Iris pigment epithelial cell (primary cell): ENCODE data around the gene PCDHGB3.
"Not testable (repeated sequence)": the region's sequence is repeated elsewhere in the genome, so short reads cannot be mapped to it uniquely, and the experiment has no call there.

Source experiments
- DNase-seq: peaks from one replicate; pipeline ENCODE4 v3.0.0-alpha.2; 2011; ENCODE audit warnings: low read depth

PCDHGB3 gene

GRCh38 chr5:141359790-141360426 is 10.1 kb upstream of the PCDHGB3 start, which contains the start of gene PCDHGB2:
Gene PCDHGB2, plus strand, starts transcription at chr5:141359994. Its CDS starts 142 bp downstream, at chr5:141360136.
- DNase-seq, result peak; percentile 26

DNA sequence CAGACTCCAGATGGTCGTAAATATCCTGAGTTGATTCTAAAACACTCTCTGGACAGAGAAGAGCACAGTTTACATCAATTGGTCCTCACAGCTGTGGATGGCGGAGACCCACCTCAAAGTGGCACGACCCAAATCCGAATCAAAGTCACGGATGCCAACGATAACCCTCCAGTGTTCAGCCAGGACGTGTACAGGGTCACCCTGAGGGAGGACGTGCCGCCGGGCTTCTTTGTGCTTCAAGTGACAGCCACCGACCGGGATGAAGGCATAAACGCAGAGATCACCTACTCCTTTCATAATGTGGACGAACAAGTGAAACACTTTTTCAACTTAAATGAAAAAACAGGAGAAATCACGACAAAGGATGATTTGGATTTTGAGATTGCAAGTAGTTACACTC is 9.4 kb upstream of the PCDHGB3 start:
- DNase-seq, result no peak

GRCh38 chr5:141362719-141363118 is 7.3 kb upstream of the PCDHGB3 start:
- no peak for DNase-seq

DNA sequence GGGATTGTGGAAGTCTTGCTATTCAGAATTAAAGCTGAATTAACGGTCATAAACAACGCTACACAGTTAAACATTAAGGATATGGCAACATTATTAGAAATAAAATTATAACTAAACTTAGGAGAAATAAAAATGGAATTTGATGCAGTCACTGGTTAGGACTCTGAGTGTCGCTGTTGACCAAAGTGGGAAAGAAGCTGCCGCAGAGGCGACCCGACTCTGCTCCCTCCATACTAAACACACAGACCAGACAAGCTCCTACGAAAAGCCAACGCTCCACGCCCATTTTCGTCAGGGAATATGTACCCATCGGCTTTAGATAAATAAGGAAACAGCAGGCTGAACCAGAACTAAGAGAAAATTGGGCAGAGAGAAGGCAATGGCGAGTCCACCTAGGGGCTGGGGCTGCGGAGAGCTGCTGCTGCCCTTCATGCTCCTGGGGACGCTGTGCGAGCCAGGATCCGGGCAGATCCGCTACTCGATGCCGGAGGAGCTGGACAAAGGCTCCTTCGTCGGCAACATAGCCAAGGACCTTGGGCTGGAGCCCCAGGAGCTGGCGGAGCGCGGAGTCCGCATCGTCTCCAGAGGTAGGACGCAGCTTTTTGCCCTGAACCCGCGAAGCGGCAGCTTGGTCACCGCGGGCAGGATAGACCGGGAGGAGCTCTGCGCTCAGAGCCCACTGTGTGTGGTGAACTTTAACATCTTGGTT is 5.9 kb upstream of the PCDHGB3 start, which contains the start of gene PCDHGA5:
TSS of gene PCDHGA5 (plus strand) at position 211 of the 709 bp plus-strand sequence. CDS start at position 380, 169 bp downstream.
- no peak for DNase-seq

- DNase-seq, result no peak
These were observed 3.8 kb upstream of the PCDHGB3 start for GRCh38 chr5:141366016-141366896.

DNA sequence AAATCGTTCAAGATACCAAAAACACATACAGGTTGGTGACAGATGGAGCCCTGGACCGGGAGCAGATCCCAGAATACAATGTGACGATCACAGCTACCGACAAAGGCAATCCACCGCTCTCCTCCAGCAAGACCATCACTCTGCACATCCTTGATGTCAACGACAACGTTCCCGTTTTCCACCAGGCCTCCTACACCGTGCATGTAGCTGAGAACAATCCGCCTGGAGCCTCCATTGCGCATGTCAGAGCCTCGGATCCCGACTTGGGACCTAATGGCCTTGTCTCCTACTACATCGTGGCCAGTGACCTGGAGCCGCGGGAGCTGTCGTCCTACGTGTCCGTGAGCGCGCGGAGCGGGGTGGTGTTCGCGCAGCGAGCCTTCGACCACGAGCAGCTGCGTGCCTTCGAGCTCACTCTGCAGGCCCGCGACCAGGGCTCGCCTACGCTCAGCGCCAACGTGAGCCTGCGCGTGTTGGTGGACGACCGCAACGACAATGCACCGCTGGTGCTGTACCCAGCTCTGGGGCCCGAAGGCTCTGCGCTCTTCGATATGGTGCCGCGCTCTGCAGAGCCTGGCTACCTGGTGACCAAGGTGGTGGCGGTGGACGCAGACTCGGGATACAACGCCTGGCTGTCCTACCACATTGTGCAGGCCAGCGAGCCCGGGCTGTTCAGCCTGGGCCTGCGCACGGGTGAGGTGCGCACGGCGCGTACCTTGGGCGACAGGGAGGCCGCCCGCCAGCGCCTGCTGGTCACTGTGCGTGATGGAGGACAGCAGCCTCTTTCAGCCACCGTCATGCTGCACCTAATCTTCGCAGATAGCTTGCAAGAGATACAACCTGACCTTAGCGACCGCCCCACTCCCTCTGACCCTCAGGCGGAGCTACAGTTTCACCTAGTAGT is 1.8 kb downstream of the PCDHGB3 start:
- DNase-seq, result no peak

DNA sequence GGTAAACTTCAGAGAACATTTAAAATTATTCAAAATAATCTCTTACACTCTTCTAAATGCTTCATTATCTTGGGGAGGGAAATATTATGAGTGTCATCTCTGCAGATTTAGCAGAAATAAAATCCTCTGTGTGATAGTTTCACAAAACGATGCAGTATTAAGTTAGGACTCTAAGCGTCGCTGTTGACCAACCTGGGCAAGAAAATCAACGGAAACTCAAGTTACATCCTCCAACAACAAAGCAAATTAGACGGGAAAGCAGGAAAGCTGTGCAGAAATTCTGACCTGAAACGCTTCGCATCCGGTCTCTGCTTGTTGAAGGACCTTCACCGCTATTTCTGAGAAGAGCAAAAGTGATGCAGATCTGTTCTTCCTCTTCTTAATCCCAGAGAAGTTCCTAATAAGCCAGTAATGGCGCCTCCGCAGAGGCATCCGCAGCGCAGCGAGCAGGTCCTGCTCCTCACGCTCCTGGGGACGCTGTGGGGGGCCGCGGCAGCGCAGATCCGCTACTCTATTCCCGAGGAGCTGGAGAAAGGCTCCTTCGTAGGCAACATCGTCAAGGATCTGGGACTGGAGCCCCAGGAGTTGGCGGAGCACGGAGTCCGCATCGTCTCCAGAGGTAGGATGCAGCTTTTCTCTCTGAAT is 3.8 kb downstream of the PCDHGB3 start, which contains the start of gene PCDHGA6:
TSS of gene PCDHGA6 (plus strand) at position 219 of the 645 bp plus-strand sequence. CDS start at position 412, 193 bp downstream.
- peak; percentile 31 for DNase-seq

DNA sequence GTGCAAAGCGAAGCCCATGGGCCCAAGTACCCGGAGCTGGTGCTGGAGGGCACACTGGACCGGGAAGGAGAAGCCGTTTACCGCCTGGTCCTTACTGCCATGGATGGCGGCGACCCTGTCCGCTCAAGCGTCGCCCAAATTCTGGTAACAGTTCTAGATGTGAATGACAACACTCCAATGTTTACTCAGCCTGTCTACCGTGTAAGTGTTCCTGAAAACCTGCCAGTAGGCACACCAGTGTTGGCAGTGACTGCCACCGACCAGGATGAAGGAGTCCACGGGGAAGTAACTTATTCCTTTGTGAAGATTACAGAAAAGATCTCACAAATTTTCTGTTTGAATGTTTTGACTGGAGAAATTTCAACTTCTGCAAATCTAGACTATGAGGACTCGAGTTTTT is 4.6 kb downstream of the PCDHGB3 start:
- DNase-seq, result no peak

GRCh38 chr5:141375444-141376155 is 5.6 kb downstream of the PCDHGB3 start:
- DNase-seq, result not testable (repeated sequence)

GRCh38 chr5:141382469-141383294 is 12.6 kb downstream of the PCDHGB3 start, which contains the start of gene PCDHGA7:
Gene PCDHGA7, plus strand, starts transcription at chr5:141382742. Its CDS starts 158 bp downstream, at chr5:141382900.
- DNase-seq, result peak; percentile 53

DNA sequence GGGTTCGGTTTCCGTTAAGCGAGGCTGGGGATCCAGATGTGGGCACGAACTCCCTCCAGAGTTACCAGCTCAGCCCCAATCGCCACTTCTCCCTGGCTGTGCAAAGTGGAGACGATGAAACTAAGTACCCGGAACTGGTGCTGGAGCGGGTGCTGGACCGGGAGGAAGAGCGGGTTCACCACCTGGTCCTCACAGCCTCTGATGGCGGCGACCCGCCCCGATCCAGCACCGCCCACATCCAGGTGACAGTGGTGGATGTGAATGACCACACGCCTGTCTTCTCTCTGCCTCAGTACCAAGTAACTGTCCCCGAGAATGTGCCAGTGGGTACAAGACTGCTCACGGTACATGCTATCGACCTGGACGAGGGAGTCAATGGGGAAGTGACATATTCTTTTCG is 13.3 kb downstream of the PCDHGB3 start:
- DNase-seq, result no peak

DNA sequence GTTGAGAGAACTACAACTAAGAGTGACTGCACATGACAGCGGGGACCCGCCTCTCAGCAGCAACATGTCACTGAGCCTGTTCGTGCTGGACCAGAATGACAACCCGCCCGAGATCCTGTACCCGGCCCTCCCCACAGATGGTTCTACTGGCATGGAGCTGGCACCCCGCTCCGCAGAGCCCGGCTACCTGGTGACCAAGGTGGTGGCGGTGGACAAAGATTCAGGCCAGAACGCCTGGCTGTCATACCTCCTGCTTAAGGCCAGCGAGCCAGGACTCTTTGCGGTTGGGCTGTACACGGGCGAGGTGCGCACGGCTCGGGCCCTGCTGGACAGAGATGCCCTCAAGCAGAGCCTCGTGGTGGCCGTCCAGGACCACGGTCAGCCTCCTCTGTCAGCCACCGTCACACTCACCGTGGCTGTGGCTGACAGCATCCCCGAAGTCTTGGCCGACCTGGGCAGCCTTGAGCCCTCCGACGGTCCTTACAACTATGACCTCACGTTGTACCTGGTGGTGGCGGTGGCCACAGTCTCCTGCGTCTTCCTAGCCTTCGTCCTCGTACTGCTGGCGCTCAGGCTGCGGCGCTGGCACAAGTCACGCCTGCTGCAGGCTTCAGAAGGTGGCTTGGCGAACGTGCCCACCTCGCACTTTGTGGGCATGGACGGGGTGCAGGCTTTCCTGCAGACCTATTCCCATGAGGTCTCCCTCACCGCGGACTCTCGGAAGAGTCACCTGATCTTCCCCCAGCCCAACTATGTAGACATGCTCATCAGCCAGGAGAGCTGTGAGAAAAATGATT is 14.6 kb downstream of the PCDHGB3 start:
- DNase-seq, result no peak

- peak; percentile 54 for DNase-seq
These were observed 17.7 kb downstream of the PCDHGB3 start, which contains the start of gene PCDHGB4 for GRCh38 chr5:141387557-141388311. Gene PCDHGB4, plus strand, starts transcription at chr5:141387698. Its CDS starts 187 bp downstream, at chr5:141387885.

DNA sequence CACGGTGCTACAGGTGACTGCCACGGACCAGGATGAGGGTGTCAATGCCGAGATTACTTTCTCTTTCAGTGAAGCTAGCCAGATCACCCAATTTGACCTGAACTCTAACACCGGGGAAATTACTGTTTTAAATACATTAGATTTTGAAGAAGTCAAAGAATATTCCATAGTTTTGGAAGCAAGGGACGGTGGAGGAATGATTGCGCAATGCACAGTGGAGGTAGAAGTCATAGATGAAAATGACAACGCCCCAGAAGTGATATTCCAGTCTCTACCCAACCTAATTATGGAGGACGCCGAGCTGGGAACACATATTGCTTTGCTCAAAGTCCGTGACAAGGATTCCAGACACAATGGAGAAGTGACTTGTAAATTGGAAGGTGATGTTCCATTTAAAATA is 18.6 kb downstream of the PCDHGB3 start:
- DNase-seq, result no peak

GRCh38 chr5:141389153-141390042 is 19.4 kb downstream of the PCDHGB3 start:
- no peak for DNase-seq
